Parathyroid adenoma (tissue), 2 donors: ENCODE data around the gene LHFPL6.

ENCODE experiments used
- H2AFZ ChIP-seq: fragments of 300-600 bp; sonication (generic); one replicate; pipeline ENCODE4 v1.7.0; 2017; ENCODE audit warnings: antibody characterized with exemption, mild to moderate bottlenecking
- H3K27ac ChIP-seq: fragments of 300-600 bp; sonication (generic); one replicate; pipeline ENCODE4 v1.7.0; 2017
- H3K27me3 ChIP-seq: fragments of 300-600 bp; sonication (generic); one replicate; pipeline ENCODE4 v1.7.0; 2017; ENCODE audit warnings: low read length; ENCODE audit not compliant: control insufficient read depth, insufficient read depth
- H3K36me3 ChIP-seq: fragments of 300-600 bp; sonication (generic); one replicate; pipeline ENCODE4 v1.7.0; 2017; ENCODE audit warnings: low read length; ENCODE audit not compliant: control insufficient read depth, insufficient read depth
- H3K4me1 ChIP-seq: fragments of 300-600 bp; sonication (generic); one replicate; pipeline ENCODE4 v1.7.0; 2017; ENCODE audit warnings: control low read depth
- H3K4me2 ChIP-seq: fragments of 300-600 bp; sonication (generic); one replicate; pipeline ENCODE4 v1.7.0; 2017; ENCODE audit warnings: low read length
- H3K4me3 ChIP-seq: fragments of 300-600 bp; sonication (generic); one replicate; pipeline ENCODE4 v1.7.0; 2017; ENCODE audit warnings: low read depth, low read length
- H3K79me2 ChIP-seq: fragments of 300-600 bp; sonication (generic); one replicate; pipeline ENCODE4 v1.7.0; 2017; ENCODE audit warnings: control low read depth
- H3K9ac ChIP-seq: fragments of 300-600 bp; sonication (generic); one replicate; pipeline ENCODE4 v1.7.0; 2017; ENCODE audit warnings: mild to moderate bottlenecking
- H3K9me3 ChIP-seq: fragments of 300-600 bp; sonication (generic); one replicate; pipeline ENCODE4 v1.7.0; 2017; ENCODE audit warnings: low read length; ENCODE audit not compliant: control insufficient read depth
- TF ChIP-seq, protein P1 (sequence below): fragments of 300-600 bp; sonication (generic); IDR thresholded peaks from one replicate; pipeline ENCODE4 v1.7.0; 2017; ENCODE audit warnings: antibody characterized with exemption, mild to moderate bottlenecking
- donor health status: primary hyperparathyroidism.

Gene LHFPL6

DNA sequence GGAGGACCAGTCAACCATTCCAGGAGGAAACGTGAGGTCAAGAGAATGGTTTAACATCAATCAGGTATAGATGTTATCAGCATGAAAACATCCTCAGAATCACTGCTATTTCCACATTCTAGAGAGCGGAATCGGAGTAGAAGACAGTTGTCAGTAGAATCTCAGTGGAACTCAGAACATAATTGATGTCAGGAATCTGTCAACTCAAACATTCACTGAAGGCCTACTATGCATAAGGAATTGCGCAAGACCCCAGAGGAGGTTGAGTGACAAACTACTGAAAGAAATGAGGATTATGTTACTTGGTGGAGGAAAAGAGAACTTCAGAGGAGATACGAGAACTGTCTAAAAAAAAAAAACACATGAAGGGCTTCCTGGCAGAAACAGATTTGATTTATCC, 97.8 kb downstream of the LHFPL6 start:
- Histone ChIP-seq H2AFZ (no peak overlapping the region), H3K27me3 (no peaks in the 10 kb centered on the region), H3K4me1 (no peaks in the 10 kb centered on the region), H3K27ac (no peak overlapping the region), H3K4me2 (no peak overlapping the region), H3K79me2 (no peaks in the 10 kb centered on the region), H3K36me3 (no peaks in the 10 kb centered on the region), H3K4me3 (no peak overlapping the region), H3K9me3 (no peaks in the 10 kb centered on the region), H3K9ac (no peak overlapping the region)
- TF ChIP-seq, protein P1, sequence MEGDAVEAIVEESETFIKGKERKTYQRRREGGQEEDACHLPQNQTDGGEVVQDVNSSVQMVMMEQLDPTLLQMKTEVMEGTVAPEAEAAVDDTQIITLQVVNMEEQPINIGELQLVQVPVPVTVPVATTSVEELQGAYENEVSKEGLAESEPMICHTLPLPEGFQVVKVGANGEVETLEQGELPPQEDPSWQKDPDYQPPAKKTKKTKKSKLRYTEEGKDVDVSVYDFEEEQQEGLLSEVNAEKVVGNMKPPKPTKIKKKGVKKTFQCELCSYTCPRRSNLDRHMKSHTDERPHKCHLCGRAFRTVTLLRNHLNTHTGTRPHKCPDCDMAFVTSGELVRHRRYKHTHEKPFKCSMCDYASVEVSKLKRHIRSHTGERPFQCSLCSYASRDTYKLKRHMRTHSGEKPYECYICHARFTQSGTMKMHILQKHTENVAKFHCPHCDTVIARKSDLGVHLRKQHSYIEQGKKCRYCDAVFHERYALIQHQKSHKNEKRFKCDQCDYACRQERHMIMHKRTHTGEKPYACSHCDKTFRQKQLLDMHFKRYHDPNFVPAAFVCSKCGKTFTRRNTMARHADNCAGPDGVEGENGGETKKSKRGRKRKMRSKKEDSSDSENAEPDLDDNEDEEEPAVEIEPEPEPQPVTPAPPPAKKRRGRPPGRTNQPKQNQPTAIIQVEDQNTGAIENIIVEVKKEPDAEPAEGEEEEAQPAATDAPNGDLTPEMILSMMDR: no peak

DNA sequence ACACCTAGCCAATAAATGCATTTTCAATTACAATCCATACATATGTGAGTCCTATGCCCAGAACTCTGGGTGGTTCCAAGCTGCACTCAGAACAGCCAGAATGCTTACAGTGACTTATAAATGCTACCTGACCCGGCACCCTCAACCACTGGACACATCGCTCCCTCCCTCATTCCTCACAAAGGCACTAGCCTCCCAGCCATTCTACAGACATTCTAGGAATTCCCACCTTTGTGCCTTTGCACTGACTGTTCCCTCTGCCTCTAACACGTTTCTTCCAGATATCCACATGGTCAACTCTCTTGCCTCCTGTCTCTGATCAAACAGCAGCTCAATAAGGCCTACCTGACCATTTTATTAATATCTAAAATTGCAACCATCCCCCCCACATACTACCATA, 99.9 kb downstream of the LHFPL6 start:
- Histone ChIP-seq H3K4me3 (no peak overlapping the region), H3K79me2 (no peaks in the 10 kb centered on the region), H3K9me3 (no peaks in the 10 kb centered on the region), H3K9ac (no peak overlapping the region), H3K4me2 (no peak overlapping the region), H2AFZ (no peak overlapping the region), H3K4me1 (no peaks in the 10 kb centered on the region), H3K27ac (no peak overlapping the region), H3K27me3 (no peaks in the 10 kb centered on the region), H3K36me3 (no peaks in the 10 kb centered on the region)
- TF ChIP-seq, protein P1: no peak

- Histone ChIP-seq H3K4me2 (no peak overlapping the region), H3K4me3 (no peak overlapping the region), H3K27me3 (no peaks in the 10 kb centered on the region), H3K79me2 (no peaks in the 10 kb centered on the region), H3K27ac (no peak overlapping the region), H3K36me3 (no peaks in the 10 kb centered on the region), H2AFZ (no peak overlapping the region), H3K9me3 (no peaks in the 10 kb centered on the region), H3K9ac (no peak overlapping the region), H3K4me1 (no peaks in the 10 kb centered on the region)
- TF ChIP-seq, protein P1: no peak
Measured at GRCh38 chr13:39501702-39502324, 101.2 kb downstream of the LHFPL6 start.

DNA sequence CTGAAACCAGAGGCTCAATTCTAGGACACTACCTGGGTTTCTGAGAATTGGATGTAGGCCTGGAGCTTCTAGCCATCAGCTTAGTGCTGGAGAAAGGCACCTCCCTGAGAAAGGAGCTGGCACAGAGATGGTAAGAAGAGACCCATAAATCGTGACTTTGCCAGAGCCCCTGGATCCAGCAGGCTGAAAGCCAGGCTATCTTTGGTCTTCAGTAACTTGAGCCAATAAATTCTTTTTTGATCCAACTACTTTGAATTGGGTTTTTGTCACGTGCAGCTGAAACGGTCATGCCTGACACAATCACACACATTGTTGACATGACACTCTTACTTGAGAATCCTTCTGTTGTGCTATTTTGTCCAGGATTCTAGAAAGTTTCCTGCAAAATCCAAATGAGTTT, 103.4 kb downstream of the LHFPL6 start:
- Histone ChIP-seq H3K36me3 (no peaks in the 10 kb centered on the region), H3K4me2 (no peak overlapping the region), H3K9me3 (no peaks in the 10 kb centered on the region), H3K4me3 (no peak overlapping the region), H3K27me3 (no peaks in the 10 kb centered on the region), H2AFZ (no peak overlapping the region), H3K9ac (no peak overlapping the region), H3K4me1 (no peaks in the 10 kb centered on the region), H3K27ac (no peak overlapping the region), H3K79me2 (no peaks in the 10 kb centered on the region)
- TF ChIP-seq, protein P1: no peak

GRCh38 chr13:39498471-39499114, 104.4 kb downstream of the LHFPL6 start:
- no peak overlapping the region for H3K27ac ChIP-seq
- TF ChIP-seq, protein P1: no peak
- no peak overlapping the region for H2AFZ ChIP-seq

More at GRCh38 chr13:39498471-39499114, 104.4 kb downstream of the LHFPL6 start:
- no peaks in the 10 kb centered on the region for H3K9me3 ChIP-seq
- no peak overlapping the region for H3K4me2 ChIP-seq
- no peaks in the 10 kb centered on the region for H3K4me1 ChIP-seq
- no peak overlapping the region for H3K9ac ChIP-seq
- H3K4me3 ChIP-seq: no peak overlapping the region
- no peaks in the 10 kb centered on the region for H3K79me2 ChIP-seq
- H3K27me3 ChIP-seq: no peaks in the 10 kb centered on the region
- H3K36me3 ChIP-seq: no peaks in the 10 kb centered on the region
